ENCODE measurements around the gene LXN. TPM values are rescaled to one million over a fixed set of nuclear protein-coding genes. Genes with fewer than 3 reads are reported as not detected.

LXN gene
- total RNA-seq, 2 donors from 2014 or later = 3.3 to 14.0 TPM

DNA sequence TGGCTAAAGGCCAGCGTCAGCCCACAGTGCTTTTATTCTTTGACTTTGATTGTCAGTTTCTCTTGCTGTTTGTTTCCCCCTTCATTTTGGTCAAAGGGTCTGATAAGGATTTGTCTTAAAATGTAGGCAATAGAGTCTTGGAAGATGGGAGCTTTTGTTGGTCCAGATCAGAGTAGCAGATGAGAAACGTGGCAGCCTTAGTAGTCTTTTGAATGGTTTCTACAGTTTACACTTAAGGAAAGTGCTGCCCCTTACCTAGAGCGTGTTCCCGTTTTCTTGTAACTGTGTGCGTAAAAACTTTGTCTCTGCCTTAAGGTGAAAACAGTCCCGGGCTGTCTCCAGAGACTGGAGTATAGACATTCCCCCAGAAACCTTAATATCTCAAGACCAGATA is 630 bp downstream of the LXN start:
- Histone ChIP-seq H3K27me3 (no peaks in the 10 kb centered on the region), H3K4me3 (peak overlapping the region in 1 of 2 donors; percentile 25), H3K9me3 (no peaks in the 10 kb centered on the region), H3K27ac (peak overlapping the region; percentile 56 to 81 (median 76)), H3K4me1 (peaks cover 16% of the 10 kb centered on the region), H3K36me3 (replicated peaks in 1 of 2; ENCODE audit: insufficient read depth in 1 of 2, low read depth in 2 of 2) (peaks cover 0 to 9% of the 10 kb centered on the region in 2 donors)
- no peak for DNase-seq
- ATAC-seq = peak; percentile 20
- WGBS, 2 donors = 2 to 13% methylated on average over 6 of the region's 6 CpGs
- TF ChIP-seq, protein P1, sequence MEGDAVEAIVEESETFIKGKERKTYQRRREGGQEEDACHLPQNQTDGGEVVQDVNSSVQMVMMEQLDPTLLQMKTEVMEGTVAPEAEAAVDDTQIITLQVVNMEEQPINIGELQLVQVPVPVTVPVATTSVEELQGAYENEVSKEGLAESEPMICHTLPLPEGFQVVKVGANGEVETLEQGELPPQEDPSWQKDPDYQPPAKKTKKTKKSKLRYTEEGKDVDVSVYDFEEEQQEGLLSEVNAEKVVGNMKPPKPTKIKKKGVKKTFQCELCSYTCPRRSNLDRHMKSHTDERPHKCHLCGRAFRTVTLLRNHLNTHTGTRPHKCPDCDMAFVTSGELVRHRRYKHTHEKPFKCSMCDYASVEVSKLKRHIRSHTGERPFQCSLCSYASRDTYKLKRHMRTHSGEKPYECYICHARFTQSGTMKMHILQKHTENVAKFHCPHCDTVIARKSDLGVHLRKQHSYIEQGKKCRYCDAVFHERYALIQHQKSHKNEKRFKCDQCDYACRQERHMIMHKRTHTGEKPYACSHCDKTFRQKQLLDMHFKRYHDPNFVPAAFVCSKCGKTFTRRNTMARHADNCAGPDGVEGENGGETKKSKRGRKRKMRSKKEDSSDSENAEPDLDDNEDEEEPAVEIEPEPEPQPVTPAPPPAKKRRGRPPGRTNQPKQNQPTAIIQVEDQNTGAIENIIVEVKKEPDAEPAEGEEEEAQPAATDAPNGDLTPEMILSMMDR (IDR thresholded peaks at IDR 0.05) = no peak
- intact Hi-C loops (cut with DNase I) = no loop called here

DNA sequence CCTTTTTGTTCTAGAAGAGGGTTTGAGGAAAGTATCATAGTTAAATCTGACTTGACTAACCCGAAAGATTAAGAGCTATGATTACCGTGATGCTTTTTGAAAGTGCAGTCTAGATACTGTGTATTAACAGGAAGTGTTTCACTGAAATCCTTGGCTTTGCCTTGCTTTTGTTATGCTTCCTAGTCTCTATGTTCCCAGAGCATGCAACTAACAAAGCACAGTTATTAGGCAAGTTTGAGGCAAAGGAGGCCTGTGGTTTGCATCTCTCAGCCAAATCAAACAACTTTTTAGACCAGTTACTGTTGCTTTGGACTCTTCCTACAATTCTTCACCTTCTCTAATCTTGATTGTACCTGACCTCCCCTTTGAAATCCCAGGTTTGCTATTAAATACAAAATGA is 3.9 kb downstream of the LXN start:
- ATAC-seq = no peak
- no peaks in the 10 kb centered on the region for H3K27me3 ChIP-seq
- no peak overlapping the region for H3K4me3 ChIP-seq
- H3K4me1 ChIP-seq = peaks cover 16% of the 10 kb centered on the region
- intact Hi-C loops (cut with DNase I) = no loop called here
- TF ChIP-seq POLR2A (IDR thresholded peaks at IDR 0.05) = no peak
- TF ChIP-seq, protein P1 (IDR thresholded peaks at IDR 0.05) = no peak
- peaks cover 0 to 21% of the 10 kb centered on the region in 2 donors for H3K36me3 ChIP-seq (replicated peaks in 1 of 2; ENCODE audit: insufficient read depth in 1 of 2, low read depth in 2 of 2)
- H3K27ac ChIP-seq = no peak overlapping the region
- H3K9me3 ChIP-seq = no peaks in the 10 kb centered on the region
- no peak for DNase-seq
- WGBS, 2 donors = 79 to 90% methylated on average over 2 of the region's 2 CpGs

DNA sequence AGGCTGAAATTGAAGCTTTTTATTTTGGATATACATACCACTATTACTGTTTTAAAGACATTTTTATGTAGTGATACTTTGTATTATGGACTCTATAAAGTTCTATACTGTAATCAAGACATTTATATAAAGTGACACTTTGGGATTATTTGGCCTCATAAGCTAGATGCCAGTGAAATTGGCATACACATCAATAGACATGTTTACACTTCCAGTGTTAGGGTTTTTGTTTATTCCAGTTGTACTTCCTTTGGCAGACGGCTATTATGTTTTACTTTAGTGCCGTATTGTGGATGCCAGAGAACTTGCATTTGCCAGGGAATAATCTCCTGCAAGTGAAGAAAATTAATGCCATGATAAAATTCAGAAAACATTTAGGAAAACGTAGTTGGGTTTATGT is 6.0 kb downstream of the LXN start:
- intact Hi-C loops (cut with DNase I) = no loop called here
- peaks cover 0 to 29% of the 10 kb centered on the region in 2 donors for H3K36me3 ChIP-seq (replicated peaks in 1 of 2; ENCODE audit: insufficient read depth in 1 of 2, low read depth in 2 of 2)

DNA sequence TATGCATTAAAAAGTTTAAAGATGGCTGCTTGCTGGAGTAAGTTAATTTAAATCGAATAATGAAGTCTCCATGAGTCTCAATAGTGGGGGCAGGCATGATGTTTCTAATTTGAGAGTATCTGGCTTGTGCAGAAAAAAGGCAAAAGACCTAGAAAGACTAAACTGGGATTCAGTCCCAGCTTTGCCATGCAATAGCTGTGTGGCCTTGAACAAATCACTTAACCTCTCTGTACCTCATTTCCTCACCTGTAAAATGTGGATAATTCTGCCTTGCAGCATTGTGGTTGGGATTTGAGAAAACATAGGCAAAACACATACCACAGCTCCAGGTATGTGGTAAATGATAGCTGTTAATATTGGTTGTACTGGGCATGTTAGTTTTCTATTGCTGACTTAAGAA is 8.6 kb downstream of the LXN start:
- no peak for TF ChIP-seq POLR2A (IDR thresholded peaks at IDR 0.05)
- TF ChIP-seq, protein P1 (IDR thresholded peaks at IDR 0.05) = no peak
- no peak overlapping the region for H3K4me3 ChIP-seq
- DNase-seq (no peak), ATAC-seq (no peak)
- WGBS, 2 donors = 82 to 85% methylated on average over 1 of the region's 1 CpG
- H3K36me3 ChIP-seq (replicated peaks in 1 of 2; ENCODE audit: insufficient read depth in 1 of 2, low read depth in 2 of 2) = peaks cover 0 to 33% of the 10 kb centered on the region in 2 donors
- H3K27ac ChIP-seq = no peak overlapping the region
- H3K9me3 ChIP-seq = no peaks in the 10 kb centered on the region
- no peaks in the 10 kb centered on the region for H3K27me3 ChIP-seq
- intact Hi-C loops (cut with DNase I) = no loop called here
- H3K4me1 ChIP-seq = no peaks in the 10 kb centered on the region

More for the DNA sequence above, 6.0 kb downstream of the LXN start:
- 71 to 79% methylated on average over 3 of the region's 3 CpGs for WGBS, 2 donors
- DNase-seq = no peak
- H3K27ac ChIP-seq = no peak overlapping the region
- TF ChIP-seq, protein P1 (IDR thresholded peaks at IDR 0.05) = no peak
- no peak for TF ChIP-seq POLR2A (IDR thresholded peaks at IDR 0.05)
- H3K27me3 ChIP-seq = no peaks in the 10 kb centered on the region
- ATAC-seq = no peak
- peaks cover 6% of the 10 kb centered on the region for H3K4me1 ChIP-seq
- no peaks in the 10 kb centered on the region for H3K9me3 ChIP-seq
- H3K4me3 ChIP-seq = no peak overlapping the region

DNA sequence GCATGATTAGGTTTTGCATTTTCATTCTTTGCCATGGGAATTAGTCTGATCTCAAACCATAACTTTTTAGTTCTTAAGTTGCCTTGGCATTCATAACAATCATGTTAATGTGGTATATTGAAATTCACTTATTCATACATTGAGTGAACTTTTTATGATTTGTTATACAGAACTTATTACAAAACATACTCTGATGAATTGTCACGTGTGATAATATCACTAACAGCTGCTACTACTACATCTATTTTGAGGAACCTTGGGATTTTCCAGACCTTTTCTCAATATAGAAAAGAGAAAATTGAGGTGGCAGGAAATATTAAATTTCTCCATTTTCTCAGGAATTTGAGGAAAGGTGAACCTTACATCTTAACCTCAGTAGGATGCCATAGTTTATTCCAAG is 9.2 kb downstream of the LXN start:
- Histone ChIP-seq H3K36me3 (replicated peaks in 1 of 2; ENCODE audit: insufficient read depth in 1 of 2, low read depth in 2 of 2) (peaks cover 0 to 27% of the 10 kb centered on the region in 2 donors), H3K9me3 (no peaks in the 10 kb centered on the region), H3K4me3 (no peak overlapping the region), H3K27me3 (no peaks in the 10 kb centered on the region), H3K4me1 (no peaks in the 10 kb centered on the region), H3K27ac (no peak overlapping the region)
- 84 to 97% methylated on average over 1 of the region's 1 CpG for WGBS, 2 donors
- TF ChIP-seq, protein P1 (IDR thresholded peaks at IDR 0.05) = no peak
- TF ChIP-seq POLR2A (IDR thresholded peaks at IDR 0.05) = no peak
- ATAC-seq (no peak), DNase-seq (no peak)
- intact Hi-C loops (cut with DNase I) = no loop called here

Data from body of pancreas (tissue), 4 donors.